NCI-H82 treated with DMSO at 0.1 percent for 48 hours (cell line): ENCODE data around the gene CHDH.
A peak's percentile ranks its signal among the peaks of the same experiment; 100 is the strongest.

ENCODE experiments used
- DNase-seq: peaks from one replicate; lab custom pipeline; 2025; ENCODE audit not compliant: unreplicated experiment; lab: John Stamatoyannopoulos, UW

The CHDH gene, protein sequence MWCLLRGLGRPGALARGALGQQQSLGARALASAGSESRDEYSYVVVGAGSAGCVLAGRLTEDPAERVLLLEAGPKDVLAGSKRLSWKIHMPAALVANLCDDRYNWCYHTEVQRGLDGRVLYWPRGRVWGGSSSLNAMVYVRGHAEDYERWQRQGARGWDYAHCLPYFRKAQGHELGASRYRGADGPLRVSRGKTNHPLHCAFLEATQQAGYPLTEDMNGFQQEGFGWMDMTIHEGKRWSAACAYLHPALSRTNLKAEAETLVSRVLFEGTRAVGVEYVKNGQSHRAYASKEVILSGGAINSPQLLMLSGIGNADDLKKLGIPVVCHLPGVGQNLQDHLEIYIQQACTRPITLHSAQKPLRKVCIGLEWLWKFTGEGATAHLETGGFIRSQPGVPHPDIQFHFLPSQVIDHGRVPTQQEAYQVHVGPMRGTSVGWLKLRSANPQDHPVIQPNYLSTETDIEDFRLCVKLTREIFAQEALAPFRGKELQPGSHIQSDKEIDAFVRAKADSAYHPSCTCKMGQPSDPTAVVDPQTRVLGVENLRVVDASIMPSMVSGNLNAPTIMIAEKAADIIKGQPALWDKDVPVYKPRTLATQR

DNA sequence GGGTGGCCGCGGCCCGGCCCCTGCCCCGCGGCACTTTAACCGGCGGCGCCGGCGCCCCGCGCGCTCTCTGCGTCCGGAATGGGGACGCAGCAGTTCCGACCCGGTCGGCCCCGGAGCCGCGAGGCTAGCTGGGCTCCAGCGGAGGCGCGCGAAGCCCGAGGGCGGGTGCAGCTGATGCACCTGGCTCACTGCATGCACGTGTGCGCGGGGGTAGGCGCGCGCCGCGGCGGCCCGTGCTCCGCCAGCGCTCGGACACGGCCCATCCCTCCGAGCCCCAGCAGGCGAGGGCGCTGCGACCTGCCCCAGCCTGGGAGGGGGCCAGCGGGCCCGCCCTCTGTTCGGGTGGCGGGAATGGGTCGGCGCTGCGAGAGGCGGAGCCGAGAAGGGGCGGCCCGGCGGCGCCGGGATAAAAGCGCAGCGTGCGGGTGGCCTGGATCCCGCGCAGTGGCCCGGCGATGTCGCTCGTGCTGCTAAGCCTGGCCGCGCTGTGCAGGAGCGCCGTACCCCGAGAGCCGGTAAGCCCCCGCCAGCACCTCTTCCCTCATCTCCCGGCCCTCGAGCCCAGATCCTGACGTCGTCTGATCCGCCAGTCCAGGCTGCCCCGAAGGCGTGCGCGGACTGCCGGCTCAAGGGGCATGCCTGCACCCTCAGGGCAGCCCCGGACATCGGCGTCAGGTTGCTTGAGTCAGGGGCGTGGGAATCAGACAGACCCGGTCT, at the start of gene CHDH, which contains the start of gene IL17RB:
Gene CHDH, minus strand, starts transcription at position 286 of the 717 bp plus-strand sequence. CDS start 22,411 bp downstream, outside the sequence.
Gene IL17RB, plus strand, starts transcription at position 435 of the 717 bp plus-strand sequence. Its CDS starts 21 bp downstream, at position 456.
- no peak for DNase-seq

DNA sequence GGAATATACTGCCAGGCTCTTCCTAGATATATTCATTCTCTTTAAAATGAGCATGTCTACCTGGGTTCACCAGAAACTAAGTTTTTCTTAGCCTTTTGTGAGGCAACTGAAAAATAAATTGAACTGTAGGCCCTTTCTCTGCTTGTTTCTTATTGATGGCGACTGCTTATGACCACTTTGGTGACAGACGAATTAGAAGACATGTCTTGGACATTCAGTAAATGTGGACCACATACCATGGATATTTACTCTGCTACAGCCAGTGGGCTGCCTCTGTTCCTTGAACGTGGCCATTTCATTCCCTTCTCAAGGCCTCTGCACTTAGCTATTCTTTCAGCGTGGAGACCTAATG, 46.0 kb upstream of the CHDH start:
- no peak for DNase-seq

DNA sequence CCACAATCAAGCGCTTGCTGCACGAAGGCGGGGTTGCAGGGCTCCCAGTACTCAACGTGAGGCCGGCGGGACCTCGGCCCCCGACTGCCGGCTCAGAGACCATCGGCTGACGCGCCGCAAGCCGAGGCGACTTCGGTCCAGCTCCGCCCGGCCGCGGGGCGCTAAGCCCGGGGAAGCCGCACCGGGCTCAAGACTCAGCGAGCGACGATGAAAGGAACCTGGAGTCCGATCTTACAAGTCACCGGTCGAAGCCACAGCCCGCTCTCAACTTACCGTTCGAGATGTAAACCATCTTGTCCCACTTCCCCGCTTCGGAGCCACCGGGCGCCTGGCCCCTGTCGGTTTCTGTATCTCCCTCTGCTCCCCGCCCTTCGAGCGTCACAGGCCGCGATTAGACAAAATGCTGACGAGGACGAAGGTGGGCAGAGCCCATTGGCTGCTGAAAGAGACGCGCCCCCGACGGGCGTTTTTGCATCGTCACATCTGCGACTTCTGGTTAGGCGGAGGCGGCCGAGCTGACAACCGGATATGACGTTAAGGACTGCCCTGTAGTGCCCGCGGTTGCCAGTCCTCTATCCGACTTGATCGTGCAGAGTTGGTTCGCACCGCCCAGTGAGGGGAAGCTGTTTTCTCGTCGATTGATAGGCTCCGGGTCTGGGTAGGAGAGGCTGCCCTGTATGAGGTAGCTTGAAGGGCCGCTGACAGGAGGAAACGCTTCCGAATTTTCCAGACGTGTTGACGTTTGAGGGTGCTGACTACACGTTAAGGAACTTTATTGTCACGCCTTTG, 45.5 kb upstream of the CHDH start, which contains the start of gene SELENOK:
Gene SELENOK, minus strand, starts transcription at position 363 of the 789 bp plus-strand sequence.
- peak; percentile 94 for DNase-seq

DNA sequence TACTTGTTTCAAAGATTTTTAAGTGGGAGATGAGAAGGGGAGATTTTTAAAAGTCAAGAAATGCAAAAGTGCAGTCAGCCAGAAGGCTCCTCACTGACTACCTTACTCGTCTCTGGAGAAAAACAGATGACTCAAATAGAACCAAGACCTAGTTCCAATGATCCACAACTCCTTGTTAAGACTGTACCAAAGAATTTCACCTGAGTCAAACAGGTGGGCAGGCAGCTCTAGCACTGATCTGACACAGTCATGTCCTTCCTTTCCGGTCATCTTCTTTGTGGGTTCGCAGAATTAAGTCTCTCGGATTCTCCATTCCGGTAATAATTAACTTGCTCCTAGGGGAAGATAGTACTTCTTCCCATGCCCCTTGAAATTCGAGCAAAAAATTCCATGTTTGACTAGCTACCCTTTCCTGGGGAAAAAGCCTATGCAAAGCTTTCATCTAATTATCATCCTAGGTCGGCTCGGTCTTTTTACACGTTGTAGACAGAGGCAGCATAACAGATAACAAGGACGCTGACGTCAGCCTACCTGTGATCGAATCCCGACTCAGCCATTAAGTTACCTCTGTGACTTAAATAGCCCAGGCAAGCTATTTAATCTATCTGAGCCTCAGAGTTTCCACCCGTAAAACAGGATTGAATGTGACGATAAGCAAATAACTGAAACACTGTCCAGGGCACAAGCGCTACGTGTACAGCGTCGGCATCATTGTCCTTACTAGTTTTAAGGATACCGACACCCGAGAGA, 44.7 kb upstream of the CHDH start:
- DNase-seq: no peak

DNA sequence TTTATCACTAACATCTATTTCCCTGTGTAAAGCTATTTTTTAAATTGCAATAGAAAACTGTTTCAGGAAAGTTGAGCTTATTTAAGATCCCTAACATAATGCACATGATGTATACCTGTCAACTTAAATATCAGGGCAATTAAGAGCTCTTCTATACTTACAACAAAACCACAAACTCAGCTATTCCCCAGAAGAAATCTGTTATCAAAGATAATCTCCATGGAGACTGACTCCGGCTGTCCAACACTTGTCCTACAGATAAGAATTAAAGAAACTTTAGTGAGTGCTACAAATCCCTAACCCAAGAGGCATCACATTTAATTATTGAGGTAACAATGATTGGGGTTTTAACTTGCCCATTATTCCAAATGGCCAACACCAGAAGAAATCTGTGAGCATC, 42.0 kb upstream of the CHDH start:
- DNase-seq: no peak

DNA sequence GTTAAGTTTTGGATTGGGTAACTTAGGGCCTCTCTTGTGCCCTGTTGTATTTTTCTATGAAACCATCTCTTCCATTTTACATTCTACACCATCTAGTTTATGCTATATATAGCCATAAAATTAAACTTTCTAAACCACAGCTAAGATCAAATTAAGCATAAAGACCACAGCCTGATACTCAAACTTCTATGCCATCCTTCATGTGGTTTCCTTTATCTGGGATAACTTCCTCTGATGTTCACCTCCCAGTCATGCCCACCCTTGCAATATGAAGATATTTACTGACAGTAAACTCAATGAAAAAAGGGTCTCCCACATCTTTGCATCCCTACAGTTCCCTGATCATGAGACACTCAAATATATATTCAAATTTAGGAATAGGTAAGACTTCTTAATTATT, 41.2 kb upstream of the CHDH start:
- no peak for DNase-seq

DNA sequence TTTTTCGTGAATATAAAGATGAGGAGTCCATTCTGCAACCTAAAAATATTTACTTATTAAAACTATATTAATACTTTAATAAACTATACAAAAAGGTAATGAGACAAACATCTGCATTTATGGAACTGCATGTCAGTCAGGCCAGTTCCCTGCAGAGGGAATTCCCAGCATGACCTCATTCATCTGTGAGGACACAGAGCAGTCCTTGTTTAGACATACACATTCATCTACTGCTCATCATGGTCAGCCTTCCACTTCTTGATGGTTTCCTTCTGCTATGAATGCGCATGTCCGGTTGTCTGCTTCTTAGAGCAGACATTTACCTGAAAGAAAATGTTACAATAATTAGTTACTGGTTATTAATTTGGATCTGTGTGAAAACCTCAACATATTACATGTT, 39.0 kb upstream of the CHDH start:
- no peak for DNase-seq

DNA sequence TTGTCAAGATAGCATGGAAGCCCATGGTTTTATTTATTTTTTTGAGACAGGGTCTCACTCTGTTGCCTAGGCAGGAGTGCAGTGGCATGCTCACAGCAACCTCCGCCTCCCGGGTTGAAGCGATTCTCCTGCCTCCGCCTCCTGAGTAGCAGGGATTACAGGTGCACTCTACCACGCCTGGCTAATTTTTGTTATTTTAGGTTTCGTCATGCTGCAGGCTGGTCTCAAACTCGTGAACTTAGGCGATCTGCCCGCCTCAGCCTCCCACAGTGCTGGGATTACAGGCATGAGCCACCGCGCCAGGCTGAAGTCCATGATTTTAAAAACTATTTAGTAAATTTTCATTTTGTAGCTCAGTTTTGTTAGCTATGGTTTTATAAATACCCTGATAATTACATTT, 38.4 kb upstream of the CHDH start:
- DNase-seq: no peak

DNA sequence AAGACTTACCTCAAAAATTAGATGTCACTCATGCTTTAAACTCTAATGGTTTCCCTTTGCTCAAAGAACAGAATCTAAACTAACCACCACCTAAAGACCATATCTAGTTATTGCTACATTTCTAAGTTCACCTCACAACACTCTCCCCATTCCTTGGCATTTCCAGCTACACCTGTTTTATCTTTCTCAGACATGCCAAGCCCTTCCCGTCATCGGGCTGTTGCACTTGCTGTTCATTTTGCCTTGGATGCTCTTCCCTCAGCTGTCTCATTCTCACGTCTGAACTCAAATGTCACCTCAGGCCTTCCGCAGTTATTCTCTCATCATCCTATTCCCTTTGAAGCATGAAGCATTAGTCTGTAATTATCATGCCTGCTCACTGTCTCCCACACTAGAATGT, 36.8 kb upstream of the CHDH start:
- DNase-seq: no peak

DNA sequence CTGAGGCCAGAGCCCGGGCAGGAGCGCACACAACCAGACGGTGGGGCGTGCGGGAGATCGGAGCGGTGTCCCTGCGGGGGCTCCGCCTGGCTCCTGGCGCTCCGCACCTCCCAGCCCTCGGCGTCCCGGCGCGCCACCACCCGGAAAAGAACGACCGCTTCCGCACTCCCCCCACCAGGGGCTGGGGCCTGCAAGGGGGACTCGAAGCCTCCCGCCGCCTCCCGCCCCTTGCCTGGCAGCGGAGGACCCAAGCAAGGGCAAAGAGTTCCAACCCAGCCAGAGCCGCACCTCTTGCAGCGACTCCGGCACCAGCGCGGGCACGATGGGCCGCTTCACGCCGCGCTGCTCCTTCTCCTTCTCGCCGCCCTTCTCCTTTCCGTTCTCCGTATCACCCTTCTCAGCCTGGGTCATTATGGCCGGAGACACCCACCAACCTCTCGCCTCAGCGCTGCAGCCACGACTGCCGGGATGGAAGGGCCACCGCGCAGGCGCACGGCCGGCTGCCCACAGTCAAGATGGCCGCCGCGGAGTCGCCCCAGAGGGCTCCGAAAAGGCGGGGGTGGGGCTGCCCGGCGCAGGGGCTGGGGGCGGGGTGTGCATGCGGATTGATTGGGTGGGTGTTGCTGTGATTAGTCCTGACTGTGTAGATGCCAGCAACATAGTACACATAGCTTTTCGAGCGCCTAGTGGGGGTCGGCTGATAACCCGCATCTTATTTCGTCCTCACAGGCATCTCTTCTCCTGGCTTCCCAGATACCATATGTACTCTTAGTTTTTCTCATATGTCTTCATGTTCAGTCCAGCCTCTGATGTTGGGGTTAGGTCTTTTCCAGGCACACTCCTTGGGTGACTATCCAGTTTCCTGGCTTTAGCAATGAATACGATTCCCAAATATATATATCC, 35.7 kb upstream of the CHDH start, which contains the start of gene ACTR8:
Gene ACTR8, minus strand, starts transcription at position 462 of the 903 bp plus-strand sequence. Its CDS starts 51 bp downstream, at position 411.
- peak; percentile 58 for DNase-seq

DNA sequence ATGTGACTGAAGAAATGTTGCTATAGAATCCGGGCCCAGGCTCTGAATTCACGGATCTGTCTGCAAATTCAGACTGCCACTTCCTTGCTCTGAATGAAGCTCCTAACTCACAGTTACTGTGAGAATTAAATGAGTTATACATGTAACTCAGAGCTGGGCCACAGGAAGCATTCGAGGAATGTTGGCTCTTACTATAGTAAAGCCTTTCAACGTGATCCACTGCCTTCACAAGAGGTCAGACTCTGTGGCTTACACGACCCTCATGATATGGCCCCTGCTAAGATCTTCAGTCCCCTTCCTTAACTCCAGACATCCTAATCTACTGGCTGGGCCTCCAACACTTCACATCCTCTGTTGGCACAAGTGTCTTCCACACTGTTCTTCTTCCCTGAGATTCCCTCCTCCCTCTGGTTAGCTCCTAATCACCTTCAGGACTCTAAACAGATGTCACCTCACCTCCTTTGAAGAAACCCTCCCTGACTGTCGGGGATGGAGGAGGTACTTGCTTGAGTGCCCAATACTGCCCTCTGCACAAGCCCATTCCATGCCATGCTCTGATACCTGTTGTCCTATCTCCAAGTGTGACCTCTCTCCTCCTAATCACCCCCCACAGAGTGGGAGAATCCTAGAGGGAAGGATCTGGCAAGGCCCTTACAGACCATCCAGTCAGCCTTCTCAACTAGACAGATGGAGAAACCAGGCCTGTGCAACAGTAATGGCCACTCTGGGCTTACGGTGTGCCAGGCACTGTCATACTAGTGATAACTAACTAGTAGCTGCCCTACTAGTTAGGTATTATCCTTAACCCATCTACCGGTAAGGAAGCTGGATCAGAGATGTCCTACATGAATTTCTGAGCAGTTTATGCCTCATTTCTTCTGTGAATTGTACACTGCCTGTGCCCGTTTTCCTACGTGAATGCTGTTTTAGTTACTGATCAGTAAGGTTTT, 34.5 kb upstream of the CHDH start:
- no peak for DNase-seq

DNA sequence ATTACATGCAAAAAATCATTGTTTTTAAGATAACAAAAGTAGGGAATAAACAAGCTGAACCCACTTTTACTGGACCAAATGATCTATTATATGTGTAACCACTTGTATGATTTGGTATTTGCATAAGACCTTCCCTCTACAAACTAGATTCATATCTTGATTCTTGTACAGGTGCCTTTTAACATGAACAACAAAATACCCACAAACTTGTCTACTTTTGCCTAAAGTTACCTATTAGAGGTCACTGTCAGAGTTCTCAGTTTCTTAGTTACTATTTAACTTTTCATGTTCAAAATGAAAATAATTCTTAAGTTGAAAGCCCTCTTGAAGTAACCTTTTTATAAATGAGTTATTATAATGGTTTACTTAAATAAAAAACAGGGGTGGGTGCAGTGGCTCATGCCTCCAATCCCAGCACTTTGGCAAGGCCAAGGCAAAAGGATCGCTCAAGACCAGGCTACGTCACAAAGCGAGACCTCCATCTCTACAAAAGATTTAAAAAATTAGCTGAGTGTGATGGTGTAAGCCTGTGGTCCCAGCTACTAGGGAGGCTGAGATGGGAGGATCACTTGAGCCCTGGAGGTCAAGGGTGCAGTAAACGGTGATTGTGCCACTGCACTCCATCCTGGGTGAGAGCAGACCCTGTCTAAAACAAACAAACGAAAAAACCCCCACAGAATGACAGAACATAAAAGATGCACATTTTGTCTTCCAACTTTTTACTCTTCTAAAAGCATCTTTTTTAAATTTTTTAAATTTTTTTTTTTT, 19.7 kb upstream of the CHDH start:
- DNase-seq: no peak

DNA sequence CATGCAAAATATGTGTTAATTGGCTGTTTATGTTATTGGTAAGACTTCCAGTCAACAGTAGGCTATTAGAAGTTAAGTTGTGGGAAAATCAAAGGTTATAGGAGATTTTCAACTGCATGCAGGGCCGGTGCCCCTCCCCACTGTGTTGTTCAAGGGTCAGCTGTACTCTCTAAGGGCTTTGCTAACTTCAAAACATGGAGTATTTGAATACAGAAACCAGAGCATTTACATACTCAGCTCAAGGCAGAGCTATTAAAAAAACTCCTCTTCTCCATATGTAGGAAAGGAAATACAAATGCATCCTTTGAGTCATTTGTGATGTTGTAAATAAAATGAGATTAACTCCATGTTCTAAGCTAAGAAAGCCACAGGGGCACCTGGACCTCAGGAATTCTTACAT, 16.9 kb upstream of the CHDH start:
- DNase-seq: no peak

DNA sequence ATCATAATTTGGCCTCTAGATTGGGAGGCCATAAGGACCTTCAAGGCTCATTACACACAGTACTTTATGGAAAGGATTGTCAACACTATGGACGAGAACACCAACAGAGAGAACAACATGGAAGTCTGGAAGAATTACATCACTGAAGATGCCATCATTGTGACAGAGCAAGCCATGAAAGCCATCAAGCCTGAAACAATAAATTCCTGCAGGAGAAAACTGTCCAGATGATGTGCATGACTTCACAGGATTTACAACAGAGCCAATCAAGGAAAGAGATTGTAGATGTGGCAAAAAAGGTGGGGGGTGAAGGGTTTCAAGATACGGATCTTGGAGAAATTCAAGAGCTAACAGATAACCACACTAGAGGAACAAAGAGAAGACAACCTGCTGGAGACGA, 16.0 kb upstream of the CHDH start:
- DNase-seq: no peak

DNA sequence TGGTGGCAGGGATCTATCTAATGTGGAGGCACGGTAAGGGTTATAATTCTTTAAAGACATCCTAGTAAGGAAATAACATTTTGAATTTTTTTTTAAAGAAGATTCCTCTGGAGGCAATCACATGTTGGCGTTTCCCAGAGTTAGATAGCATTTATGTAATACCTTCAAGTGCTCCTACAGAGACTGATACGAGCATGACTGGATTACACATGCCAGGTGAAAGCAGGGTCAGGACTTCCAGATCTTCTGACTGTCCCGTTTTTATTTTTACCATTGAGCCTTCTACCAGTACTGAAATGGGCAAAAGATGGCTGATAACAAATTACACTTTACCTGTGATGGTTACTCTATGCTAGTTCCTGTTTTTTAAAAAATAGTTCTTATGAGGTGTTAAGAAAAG, 14.0 kb upstream of the CHDH start:
- no peak for DNase-seq

DNA sequence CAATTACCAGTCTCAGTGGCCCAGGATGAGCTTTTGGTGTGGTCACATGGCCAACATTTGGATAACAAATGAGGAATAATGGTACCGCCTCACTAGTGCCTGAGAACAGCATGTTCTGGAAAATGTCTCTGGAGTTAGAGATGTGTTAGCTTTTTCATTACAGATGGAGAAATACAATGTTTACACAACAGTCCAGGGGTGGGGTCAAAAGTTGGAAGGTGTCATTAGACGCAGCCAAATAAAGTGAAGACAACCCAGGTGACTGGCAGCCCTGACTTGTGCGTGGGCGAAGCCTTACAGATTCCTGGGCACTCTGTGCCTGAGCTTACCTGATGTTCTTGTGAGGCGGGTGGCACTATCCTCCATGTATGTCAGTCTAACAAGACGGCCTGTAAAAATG, 13.0 kb upstream of the CHDH start:
- DNase-seq: no peak

DNA sequence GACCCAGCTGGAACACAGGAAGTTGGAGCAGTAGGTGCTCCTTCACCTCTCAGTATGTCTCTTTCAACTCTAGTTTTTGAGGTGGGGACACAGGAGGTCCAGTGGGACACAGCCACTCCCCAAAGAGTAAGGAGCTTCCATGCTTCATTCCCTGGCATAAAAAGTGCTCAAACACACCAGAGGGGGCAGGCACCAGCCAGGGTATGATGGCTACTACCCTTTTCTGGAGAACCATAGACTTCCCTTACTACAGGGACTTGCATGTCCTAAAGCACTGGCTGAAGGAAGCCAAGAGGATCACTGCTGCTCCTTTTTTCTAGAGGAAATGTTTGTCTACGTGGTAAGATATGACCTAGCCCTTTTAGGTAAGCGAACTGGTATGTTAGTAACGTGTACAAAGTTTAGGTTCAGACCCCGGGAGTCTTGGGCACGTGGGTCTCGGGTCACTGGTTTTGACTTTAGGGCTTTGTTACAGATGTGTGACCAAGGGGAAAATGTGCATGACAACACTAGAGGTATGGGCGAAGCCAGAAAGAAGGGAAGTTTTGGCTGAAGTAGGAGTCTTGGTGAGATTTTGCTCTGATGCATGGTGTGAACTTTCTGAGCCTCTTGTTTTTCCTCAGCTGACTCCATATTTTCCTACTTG, 12.0 kb upstream of the CHDH start:
- no peak for DNase-seq
